CD4-positive, alpha-beta T cell treated with Interleukin-1 beta for 1 hour (primary cell): ENCODE data around the gene CLPTM1.
"Not testable (repeated sequence)": the region's sequence is repeated elsewhere in the genome, so short reads cannot be mapped to it uniquely, and the experiment has no call there.

ENCODE experiments used
- DNase-seq, 2 donors: peaks; one replicate each; pipeline ENCODE4 v3.0.0-alpha.2; 2020 to 2022

Gene CLPTM1

DNA sequence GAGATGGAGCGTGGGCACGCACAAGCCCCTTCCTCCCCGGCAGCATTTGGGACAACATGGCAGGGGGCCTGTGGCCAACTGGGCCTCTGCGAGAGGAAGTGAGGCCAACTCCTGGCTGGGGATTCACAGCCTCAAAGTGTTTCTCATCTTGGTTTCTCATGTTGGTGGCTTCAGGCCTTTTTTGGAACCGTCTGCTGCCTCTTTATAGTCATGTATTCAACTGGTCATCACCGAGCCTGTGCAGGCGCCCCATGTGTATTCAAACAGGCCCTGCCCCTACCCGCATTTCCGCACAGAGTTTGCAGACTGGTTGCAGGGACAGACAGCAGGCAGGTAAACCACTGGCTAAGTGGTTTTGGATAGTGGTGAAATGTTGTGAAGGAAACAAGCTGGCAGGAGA lies 28.8 kb downstream of the CLPTM1 start:
- DNase-seq = no peak

DNA sequence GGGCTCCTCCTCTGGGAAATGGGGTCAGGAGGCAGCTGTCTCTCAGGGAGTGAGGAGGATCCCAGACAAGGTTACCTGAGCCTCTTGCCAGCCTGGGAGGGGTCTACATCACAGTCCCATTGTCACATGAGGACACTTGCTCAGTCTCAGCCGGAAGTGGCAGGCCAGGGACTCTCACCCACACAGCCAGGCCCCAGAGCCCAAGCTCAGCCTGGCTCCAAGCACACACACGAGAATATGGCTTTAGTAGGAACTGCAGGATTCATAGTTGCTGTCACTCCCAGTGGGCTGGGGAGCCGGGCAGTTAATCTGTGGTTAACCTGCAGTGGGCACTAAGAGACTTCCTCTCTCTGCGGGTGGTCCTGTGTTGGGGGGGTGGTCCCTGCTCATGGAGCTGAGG lies 30.3 kb downstream of the CLPTM1 start:
- DNase-seq = no peak

DNA sequence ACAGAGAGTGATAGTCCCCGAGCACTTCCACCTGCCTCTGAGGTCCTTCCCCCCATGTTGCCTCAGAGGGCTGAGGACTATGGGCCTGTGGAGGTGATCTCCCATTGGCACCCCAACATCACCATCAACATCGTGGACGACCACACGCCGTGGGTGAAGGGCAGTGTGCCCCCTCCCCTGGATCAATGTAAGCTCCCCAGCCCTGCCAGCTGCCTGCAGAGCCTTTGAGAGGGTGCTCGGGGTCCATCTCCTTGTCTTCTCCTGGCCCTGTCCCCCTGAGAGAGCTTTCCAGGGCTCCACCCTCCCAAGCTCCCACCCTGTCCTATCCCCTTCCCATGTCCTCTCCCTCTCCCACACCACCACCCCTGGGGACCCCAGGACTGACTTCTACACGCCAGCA lies 31.2 kb downstream of the CLPTM1 start:
- DNase-seq = no peak

DNA sequence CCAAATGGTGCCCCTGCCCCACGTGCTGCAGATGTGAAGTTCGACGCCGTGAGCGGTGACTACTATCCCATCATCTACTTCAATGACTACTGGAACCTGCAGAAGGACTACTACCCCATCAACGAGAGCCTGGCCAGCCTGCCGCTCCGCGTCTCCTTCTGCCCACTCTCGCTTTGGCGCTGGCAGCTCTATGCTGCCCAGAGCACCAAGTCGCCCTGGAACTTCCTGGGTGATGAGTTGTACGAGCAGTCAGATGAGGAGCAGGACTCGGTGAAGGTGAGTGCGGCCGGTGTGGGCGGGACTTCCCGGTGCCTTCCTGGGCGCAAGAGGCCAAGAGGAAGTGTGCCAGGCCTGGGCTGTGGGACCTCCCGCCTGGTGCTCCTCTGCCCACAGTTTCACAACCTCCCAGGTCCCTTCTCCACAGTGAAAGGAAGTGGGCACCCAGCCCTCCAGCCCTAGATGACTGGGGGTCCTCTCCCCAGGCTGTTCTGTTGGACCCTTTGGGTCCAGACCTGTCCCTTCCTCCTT lies 32.0 kb downstream of the CLPTM1 start:
- DNase-seq = no peak

DNA sequence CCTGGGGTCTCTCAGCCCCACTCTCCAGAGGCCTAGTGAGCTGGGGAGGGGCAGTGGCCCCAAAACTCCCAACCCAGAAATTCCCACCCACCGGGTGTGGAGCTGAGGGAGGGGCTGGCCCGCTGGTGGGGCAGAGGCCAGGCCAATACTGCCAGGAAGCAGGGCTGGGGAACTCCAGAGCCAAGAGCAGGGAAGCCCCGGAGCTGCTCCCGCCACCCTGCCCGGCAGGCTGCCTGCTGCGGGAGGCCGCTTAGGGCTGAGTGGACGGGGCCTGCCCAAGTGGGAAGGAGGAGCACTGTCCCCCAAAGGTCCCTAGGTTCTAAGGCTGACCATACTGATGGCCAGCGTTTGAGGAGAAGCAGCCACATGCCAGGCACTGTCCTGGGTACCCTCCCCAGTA lies 33.1 kb downstream of the CLPTM1 start:
- no peak for DNase-seq

DNA sequence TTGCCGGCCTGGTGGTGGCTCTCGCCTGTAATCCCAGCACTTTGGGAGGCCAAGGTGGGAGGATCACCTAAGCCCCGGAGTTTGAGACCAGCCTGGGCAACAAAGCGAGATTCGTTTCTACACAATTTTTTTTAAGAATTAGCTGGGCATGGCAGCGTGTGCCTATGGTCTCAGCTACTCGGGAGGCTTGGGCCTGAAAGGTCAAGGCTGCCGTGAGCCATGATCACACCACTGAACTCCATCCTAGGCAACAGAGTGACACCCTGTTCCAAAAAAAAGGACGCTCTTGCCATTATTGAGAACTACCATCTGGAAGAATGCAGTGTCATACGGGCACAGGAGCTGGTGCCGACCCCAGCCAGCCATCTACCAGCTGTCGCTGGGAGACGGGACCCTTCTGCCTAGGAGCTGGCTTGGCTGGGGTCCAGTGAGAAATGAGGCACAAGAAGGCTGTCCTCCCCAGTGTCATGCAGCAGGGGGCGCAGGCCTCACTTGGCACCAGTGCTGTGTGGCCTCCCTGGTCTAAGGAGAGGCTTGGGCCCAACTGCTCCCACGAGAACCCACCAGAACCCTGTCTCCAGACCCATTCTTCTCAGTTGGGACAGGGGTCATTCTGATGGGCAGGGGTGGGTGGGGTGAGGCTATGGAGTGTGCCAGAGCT lies 33.8 kb downstream of the CLPTM1 start:
- peak; percentile 65 to 66 for DNase-seq

DNA sequence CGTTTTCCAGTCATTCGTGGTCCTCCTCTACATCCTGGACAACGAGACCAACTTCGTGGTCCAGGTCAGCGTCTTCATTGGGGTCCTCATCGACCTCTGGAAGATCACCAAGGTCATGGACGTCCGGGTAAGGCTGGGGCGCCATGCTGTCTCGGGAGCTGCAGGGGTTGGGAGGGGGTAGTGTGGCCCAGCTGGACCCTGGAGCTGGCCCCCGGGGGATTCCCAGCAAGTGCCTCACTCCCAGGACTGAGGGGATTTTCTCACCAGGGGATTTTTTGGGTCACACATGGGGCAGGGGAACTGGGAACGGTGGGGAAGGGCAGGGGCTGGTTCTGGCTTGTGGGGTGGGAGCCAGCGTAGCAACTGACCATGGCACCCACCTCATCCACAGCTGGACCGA lies 35.3 kb downstream of the CLPTM1 start:
- no peak for DNase-seq

DNA sequence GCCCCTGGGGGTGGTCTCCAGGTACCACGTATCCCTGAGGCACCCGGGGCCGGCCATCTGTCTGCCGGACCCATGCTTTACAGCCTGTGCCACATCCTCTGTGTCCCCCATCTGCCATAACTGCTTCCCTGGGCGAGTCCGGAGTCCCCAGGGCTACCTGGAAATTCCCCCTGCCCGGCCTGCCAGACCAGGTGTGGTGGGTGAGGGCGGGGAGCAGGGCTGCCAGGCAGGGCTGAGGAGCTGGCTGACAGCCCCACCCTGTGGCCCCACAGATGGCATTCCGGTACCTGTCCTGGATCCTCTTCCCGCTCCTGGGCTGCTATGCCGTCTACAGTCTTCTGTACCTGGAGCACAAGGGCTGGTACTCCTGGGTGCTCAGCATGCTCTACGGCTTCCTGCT lies 35.8 kb downstream of the CLPTM1 start:
- no peak for DNase-seq

DNA sequence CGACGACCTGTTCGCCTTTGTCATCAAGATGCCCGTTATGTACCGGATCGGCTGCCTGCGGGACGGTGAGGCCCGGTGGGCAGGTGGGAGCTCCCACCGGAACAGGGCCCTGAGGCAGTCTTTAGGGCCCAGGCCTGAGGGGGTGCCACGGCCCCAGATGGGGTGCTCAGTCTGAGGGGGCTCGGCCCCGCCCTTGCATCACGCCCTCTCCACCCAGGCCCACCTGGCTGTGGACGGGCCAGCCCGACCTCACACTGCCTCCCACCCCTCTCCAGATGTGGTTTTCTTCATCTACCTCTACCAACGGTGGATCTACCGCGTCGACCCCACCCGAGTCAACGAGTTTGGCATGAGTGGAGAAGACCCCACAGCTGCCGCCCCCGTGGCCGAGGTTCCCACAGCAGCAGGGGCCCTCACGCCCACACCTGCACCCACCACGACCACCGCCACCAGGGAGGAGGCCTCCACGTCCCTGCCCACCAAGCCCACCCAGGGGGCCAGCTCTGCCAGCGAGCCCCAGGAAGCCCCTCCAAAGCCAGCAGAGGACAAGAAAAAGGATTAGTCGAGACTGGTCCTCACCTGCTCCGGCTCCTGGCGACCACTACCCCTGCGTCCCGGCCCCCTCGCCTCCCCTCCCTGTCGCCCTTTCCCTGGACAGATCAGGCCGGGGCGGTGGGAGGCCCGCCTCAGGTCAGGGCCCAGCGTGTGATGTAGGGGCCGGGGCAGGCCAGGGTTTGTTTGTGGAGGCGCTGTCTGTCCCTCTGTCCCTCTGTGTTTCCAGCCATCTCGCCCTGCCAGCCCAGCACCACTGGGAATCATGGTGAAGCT lies 37.4 kb downstream of the CLPTM1 start:
- no peak for DNase-seq

DNA sequence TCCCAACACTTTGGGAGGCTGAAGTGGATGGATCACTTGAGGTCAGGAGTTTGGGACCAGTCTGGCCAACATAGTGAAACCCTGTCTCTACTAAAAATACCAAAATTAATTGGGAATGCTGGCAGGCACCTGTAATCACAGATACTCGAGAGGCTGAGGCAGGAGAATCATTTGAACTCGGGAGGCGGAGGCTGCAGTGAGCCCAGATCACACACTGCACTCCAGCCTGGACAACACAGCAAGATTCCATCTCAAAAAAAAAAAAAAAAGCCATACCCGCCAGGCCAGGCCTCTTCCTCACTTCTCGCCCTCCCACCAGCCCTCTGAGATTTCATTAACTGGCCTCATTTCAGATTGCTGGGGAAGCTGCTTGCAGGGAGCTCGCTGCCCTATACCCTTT lies 38.3 kb downstream of the CLPTM1 start:
- no peak for DNase-seq

DNA sequence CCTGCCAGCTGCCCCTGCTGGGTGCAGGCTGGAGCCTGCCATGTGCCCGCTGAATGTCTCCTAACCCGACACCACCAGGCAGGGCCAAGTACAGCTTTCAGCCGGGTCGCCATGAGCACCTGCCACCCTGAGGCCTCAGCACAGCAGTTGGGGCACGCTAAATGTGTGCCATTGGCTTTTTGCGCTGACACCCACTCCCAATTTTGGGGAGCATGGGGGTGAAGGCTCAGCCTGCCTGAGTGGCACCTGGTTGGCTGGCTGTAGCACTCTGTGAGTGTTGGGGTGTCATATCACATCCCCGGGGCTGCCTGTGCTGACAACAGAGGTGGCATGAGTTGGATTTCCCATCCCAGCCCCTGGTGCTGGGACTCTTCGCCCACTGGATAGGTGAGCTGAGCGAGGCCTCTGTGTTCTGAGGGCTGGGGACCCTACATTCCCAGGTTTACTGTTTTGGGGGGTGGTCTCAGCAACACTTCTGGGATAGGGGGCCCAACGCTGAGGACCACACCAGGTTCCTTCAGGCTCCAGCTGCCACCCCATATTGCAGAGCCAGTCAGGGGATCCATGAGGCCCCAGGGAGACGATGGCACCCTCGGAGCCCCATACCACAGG lies 38.9 kb downstream of the CLPTM1 start:
- DNase-seq = no peak

DNA sequence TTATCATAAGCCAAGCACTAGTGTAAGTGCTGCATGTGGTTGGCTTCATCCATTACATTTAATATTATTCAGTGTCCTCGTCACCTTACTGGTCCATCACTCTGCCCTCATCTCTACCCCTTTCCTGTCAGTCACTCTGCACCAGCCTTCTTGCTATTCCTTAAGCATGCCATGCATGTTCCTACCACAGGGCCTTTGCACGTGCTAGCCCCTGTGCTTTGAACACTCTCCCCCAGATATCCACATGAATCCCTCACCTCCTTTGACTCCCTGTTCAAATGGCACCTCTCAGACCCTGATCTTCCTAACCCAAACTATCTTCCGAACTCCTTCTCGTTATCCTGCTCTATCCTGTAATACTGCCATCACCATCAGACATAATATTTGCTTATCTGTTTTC lies 42.8 kb downstream of the CLPTM1 start:
- no peak for DNase-seq

DNA sequence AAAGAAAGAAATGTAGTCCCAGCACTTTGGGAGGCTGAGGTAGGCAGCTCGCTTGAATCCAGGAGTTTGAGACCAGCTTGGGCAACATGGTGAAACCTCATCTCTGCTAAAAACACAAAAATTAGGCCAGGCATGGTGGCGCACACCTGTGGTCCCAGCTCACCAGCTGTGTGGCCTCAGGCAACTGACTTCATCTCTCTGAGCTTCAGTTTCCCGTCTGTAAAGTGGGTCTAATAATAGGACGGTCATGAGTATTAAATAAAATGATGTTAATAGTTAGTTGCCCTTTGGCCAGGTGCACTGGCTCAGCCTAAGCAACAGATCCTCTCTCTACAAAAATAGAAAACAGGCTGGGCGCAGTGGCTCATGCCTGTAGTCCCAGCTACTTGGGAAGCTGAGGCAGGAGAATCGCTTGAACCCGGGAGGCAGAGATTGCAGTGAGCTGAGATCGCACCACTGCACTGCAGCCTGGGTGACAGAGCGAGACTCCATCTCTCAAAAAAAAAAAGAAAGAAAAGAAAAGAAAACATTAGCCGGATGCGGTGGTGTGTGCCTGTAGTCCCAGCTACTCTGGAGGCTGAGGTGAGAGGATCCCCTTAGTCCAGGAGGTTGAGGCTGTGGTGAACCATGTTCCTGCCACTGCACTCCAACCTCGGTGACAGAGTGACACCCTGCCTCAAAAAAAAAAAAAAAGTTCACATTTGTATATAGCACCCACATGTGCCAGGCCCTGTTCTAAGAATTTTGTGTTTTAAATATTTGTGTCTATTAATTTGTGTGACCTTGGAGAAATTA lies 44.1 kb downstream of the CLPTM1 start:
- DNase-seq = not testable (repeated sequence)

DNA sequence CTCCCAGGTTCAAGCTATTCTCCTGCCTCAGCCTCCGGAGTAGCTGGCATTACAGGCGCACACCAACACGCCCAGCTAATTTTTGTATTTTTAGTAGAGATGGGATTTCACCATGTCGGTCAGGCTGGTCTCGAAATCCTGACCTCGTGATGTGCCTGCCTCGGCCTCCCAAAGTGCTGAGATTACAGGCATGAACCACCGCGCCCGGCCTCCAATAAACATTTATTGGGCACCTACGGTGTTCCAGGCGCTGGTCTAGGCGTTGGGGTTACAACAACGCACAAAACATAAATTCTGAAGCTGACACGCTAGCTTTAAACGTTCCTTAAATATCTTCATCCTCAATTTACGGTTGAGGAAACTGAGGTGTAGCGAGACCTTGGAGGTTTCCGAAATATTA lies 45.5 kb downstream of the CLPTM1 start:
- DNase-seq = not testable (repeated sequence)

DNA sequence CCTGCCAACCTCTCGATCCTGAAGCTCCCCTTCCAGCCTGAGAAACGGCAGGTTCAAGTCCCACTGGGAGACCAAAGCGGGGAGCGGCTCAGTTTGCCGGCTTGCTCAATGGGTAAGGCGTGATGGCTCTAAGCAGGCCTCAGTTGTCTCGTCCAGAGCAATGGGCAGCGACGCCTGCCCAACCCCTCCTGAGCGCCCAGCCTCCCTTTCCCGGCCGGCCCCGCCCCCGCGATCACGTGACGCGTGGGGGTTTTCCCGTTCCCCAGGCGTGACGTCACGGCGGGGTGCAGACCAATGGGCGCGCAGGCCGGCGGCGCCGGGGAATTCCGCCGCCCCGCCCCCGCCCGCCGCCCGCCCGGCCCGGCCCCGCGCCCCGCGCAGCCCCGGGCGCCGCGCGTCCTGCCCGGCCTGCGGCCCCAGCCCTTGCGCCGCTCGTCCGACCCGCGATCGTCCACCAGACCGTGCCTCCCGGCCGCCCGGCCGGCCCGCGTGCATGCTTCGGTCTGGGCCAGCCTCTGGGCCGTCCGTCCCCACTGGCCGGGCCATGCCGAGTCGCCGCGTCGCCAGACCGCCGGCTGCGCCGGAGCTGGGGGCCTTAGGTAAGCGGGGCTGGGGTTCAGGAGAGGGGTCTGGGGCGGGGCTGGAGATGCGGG lies 46.0 kb downstream of the CLPTM1 start, which contains the start of gene RELB:
Gene RELB (plus strand): TSS at position 378 of the 653 bp plus-strand sequence. CDS start 116 bp downstream, at position 494.
- DNase-seq = peak; percentile 95 to 97

DNA sequence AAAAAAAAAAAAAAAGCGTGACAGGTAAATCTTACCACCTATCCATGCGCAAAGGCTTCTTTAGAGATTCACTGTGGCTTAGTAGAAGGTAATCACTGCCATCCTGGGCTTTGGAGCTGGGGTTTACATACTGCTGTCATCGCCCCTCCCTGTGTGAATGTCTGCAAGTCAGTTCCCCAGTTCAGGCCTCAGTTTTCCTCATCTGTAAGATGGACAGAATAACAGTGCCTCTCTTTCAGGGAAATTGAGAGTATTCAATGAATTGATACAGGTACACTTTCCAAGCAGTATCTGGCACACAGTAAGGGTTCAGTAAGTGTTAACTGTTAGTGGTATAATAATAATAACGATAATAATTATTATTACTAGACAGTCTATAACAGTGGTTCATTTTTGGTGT lies 48.3 kb downstream of the CLPTM1 start:
- no peak for DNase-seq

DNA sequence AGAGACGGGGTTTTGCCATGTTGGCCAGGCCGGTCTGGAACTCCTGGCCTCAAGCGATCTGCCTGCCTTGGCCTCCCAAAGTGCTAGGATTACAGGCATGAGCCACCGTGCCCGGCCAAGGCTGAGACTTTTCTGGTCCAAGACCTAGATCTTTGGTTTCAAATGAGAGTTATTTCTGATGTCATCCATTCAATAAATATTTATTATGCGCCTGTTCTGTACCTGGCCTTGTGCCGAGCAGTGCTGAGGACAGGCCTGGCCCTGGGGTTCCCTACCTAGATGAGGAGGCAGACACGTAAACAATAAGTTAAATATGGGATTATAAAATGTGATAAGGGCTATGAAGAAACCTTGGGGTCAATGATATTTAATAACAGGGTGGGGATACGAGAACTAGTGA lies 50.6 kb downstream of the CLPTM1 start:
- no peak for DNase-seq

DNA sequence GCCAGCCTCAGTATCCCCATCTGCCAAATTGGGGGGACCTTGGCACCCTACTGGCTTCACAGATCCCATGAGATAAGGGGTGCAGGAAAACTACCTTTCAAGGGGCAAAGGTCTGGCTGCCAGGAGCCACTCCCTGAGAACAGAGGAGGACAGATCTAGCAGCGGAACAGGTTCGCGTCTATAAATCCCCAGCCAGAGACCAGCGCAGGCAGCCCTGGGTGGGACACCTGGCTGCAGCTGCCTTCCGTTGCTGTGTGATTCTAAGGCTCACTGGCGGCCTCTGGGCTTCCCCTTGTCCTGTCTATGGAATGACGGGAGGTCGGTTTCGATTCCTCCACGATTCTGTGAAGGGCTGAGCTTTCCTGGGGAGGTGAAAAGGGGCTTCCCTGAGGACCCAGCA lies 53.4 kb downstream of the CLPTM1 start:
- no peak for DNase-seq

DNA sequence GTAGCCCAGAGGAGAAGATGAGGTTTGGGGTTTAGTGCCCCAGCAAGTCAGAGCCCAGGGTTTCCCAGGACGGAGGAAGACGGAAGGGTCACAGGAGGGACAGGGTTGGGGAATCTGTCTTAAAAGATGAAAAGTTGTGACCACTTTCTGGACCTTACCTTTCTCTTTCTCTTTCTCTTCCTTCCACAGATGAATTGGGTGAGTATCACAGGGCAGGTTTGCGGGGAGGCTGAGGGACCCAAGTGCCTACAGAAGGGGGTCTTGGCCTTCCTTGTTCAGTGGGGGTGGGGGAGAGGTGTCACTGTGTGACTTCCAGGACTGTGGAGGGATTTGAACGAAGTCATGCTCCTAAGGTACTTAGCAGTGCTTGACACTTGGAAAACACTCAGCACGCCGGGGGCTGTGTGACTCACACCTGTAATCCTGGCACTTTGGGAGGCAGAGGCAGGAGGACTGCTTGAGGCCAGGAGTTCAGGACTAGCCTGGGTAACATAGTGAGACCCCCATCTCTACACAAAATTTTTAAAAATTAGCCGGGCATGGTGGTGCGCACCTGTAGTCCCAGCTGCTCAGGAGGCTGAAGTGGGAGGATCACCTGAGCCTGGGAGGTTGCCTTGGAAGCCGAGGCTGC lies 54.6 kb downstream of the CLPTM1 start:
- no peak for DNase-seq

DNA sequence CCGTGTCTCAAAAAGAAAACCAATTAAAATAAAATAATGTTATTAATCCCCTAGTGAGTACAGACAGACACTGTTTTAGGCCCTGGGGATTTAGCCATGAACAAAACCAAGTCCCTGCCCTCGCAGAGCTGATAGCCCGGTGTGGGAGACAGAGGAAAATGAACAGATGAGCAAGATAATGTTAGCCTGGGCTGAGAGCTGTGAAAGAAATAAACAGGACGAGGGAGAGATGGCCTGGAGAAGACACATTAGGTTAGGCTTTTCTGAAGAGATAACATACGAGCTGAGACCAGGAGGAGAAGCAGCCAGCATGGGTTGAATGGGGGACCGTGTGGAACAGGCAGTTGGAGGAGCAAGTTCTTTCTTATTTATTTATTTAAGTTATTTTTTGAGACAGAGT lies 55.1 kb downstream of the CLPTM1 start:
- DNase-seq = no peak

DNA sequence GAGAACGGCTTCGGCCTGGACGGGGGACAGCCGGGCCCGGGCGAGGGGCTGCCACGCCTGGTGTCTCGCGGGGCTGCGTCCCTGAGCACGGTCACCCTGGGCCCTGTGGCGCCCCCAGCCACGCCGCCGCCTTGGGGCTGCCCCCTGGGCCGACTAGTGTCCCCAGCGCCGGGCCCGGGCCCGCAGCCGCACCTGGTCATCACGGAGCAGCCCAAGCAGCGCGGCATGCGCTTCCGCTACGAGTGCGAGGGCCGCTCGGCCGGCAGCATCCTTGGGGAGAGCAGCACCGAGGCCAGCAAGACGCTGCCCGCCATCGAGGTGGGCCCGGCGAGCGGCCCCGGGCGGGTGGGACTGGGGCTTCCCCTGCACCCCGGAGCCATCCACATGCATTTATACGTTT lies 56.8 kb downstream of the CLPTM1 start:
- DNase-seq = no peak
